Activated naive CD8-positive, alpha-beta T cell treated with anti-CD3 and anti-CD28 coated beads, Interleukin-2, amount 50 U/mL, for 24 hours (primary cell): Measurements from ENCODE around the gene APPBP2.
"Not testable (repeated sequence)": the region's sequence is repeated elsewhere in the genome, so short reads cannot be mapped to it uniquely, and the experiment has no call there.

Source experiments
- ATAC-seq: fragments of 150-1000 bp; cut with Tn5 transposase; one replicate; pipeline ENCODE4 v1.10.0; 2021
- DNase-seq: peaks from one replicate; pipeline ENCODE4 v3.0.0; 2021
- H3K27ac Mint-ChIP-seq: one replicate; pipeline ENCODE4 v1.8.0; 2021; ENCODE audit warnings: mild to moderate bottlenecking, mixed read lengths
- H3K27me3 Mint-ChIP-seq: one replicate; pipeline ENCODE4 v1.8.0; 2021; ENCODE audit warnings: mixed read lengths
- H3K36me3 Mint-ChIP-seq: one replicate; pipeline ENCODE4 v1.8.0; 2021; ENCODE audit warnings: low read depth, mixed read lengths
- H3K4me1 Mint-ChIP-seq: one replicate; pipeline ENCODE4 v1.8.0; 2021; ENCODE audit warnings: mixed read lengths
- H3K4me3 Mint-ChIP-seq: one replicate; pipeline ENCODE4 v1.8.0; 2021; ENCODE audit warnings: mild to moderate bottlenecking, moderate library complexity, mixed read lengths
- H3K9me3 Mint-ChIP-seq: one replicate; pipeline ENCODE4 v1.8.0; 2021; ENCODE audit warnings: mixed read lengths

APPBP2 gene

GRCh38 chr17:60525685-60526514, at the start of gene APPBP2:
TSS of gene APPBP2 (minus strand) at chr17:60526242. CDS start at chr17:60525931, 311 bp downstream.
- H3K27me3 Mint-ChIP-seq, result no peaks in the 10 kb centered on the region
- DNase-seq, result peak; percentile 75
- ATAC-seq, result peak; percentile 87

GRCh38 chr17:60573236-60574051, 47.4 kb upstream of the APPBP2 start:
- DNase-seq (no peak), ATAC-seq (no peak)
- Mint-ChIP-seq H3K9me3 (no peaks in the 10 kb centered on the region), H3K27me3 (no peaks in the 10 kb centered on the region), H3K36me3 (no peaks in the 10 kb centered on the region), H3K27ac (no peak overlapping the region), H3K4me1 (peaks cover 5% of the 10 kb centered on the region), H3K4me3 (no peak overlapping the region)

More at GRCh38 chr17:60525685-60526514, at the start of gene APPBP2:
- Mint-ChIP-seq H3K36me3 (peaks cover 10% of the 10 kb centered on the region), H3K9me3 (no peaks in the 10 kb centered on the region), H3K4me1 (peaks cover 35% of the 10 kb centered on the region), H3K27ac (peak within 1 kb of the TSS; percentile 95), H3K4me3 (peak within 1 kb of the TSS; percentile 97)

GRCh38 chr17:60565233-60565632, 39.2 kb upstream of the APPBP2 start:
- ATAC-seq (no peak), DNase-seq (no peak)
- Mint-ChIP-seq H3K9me3 (no peaks in the 10 kb centered on the region), H3K27me3 (no peaks in the 10 kb centered on the region), H3K27ac (no peak overlapping the region), H3K4me3 (no peak overlapping the region), H3K36me3 (no peaks in the 10 kb centered on the region), H3K4me1 (no peaks in the 10 kb centered on the region)

- Mint-ChIP-seq H3K27me3 (no peaks in the 10 kb centered on the region), H3K27ac (no peak overlapping the region), H3K9me3 (no peaks in the 10 kb centered on the region), H3K36me3 (no peaks in the 10 kb centered on the region), H3K4me1 (no peaks in the 10 kb centered on the region), H3K4me3 (no peak overlapping the region)
- DNase-seq (no peak), ATAC-seq (no peak)
Observed at GRCh38 chr17:60563743-60564142, 37.7 kb upstream of the APPBP2 start.

- ATAC-seq, result no peak
- DNase-seq, result no peak
- Mint-ChIP-seq H3K4me1 (no peaks in the 10 kb centered on the region), H3K27me3 (no peaks in the 10 kb centered on the region), H3K9me3 (peaks cover 3% of the 10 kb centered on the region), H3K27ac (no peak overlapping the region), H3K4me3 (no peak overlapping the region), H3K36me3 (no peaks in the 10 kb centered on the region)
Observed at GRCh38 chr17:60562421-60562820, 36.4 kb upstream of the APPBP2 start.

GRCh38 chr17:60560860-60561257, 34.8 kb upstream of the APPBP2 start:
- peaks cover 6% of the 10 kb centered on the region for H3K9me3 Mint-ChIP-seq
- H3K27me3 Mint-ChIP-seq, result no peaks in the 10 kb centered on the region
- no peaks in the 10 kb centered on the region for H3K36me3 Mint-ChIP-seq
- H3K4me3 Mint-ChIP-seq, result no peak overlapping the region
- no peak overlapping the region for H3K27ac Mint-ChIP-seq
- DNase-seq (no peak), ATAC-seq (no peak)
- H3K4me1 Mint-ChIP-seq, result no peaks in the 10 kb centered on the region

- H3K4me1 Mint-ChIP-seq, result no peaks in the 10 kb centered on the region
- H3K27ac Mint-ChIP-seq, result no peak overlapping the region
- peaks cover 6% of the 10 kb centered on the region for H3K9me3 Mint-ChIP-seq
- DNase-seq (no peak), ATAC-seq (no peak)
- H3K27me3 Mint-ChIP-seq, result no peaks in the 10 kb centered on the region
- no peak overlapping the region for H3K4me3 Mint-ChIP-seq
- no peaks in the 10 kb centered on the region for H3K36me3 Mint-ChIP-seq
Observed at GRCh38 chr17:60559995-60560859, 34.2 kb upstream of the APPBP2 start.

- Mint-ChIP-seq H3K36me3 (no peaks in the 10 kb centered on the region), H3K27ac (no peak overlapping the region), H3K4me1 (no peaks in the 10 kb centered on the region), H3K4me3 (no peak overlapping the region), H3K9me3 (peaks cover 6% of the 10 kb centered on the region), H3K27me3 (no peaks in the 10 kb centered on the region)
- DNase-seq, result no peak
- ATAC-seq, result no peak
Observed at GRCh38 chr17:60559659-60559994, 33.6 kb upstream of the APPBP2 start.

GRCh38 chr17:60557805-60558204, 31.8 kb upstream of the APPBP2 start:
- Mint-ChIP-seq H3K4me3 (no peak overlapping the region), H3K36me3 (no peaks in the 10 kb centered on the region), H3K9me3 (peaks cover 6% of the 10 kb centered on the region), H3K27me3 (no peaks in the 10 kb centered on the region), H3K4me1 (no peaks in the 10 kb centered on the region), H3K27ac (no peak overlapping the region)
- DNase-seq, result no peak
- ATAC-seq, result no peak

GRCh38 chr17:60555786-60556185, 29.7 kb upstream of the APPBP2 start:
- Mint-ChIP-seq H3K27me3 (no peaks in the 10 kb centered on the region), H3K4me1 (no peaks in the 10 kb centered on the region), H3K36me3 (no peaks in the 10 kb centered on the region), H3K4me3 (no peak overlapping the region), H3K27ac (no peak overlapping the region), H3K9me3 (peaks cover 6% of the 10 kb centered on the region)
- DNase-seq, result no peak
- ATAC-seq, result no peak

- no peaks in the 10 kb centered on the region for H3K4me1 Mint-ChIP-seq
- no peaks in the 10 kb centered on the region for H3K27me3 Mint-ChIP-seq
- H3K4me3 Mint-ChIP-seq, result no peak overlapping the region
- no peak for DNase-seq
- no peak for ATAC-seq
- H3K9me3 Mint-ChIP-seq, result peaks cover 6% of the 10 kb centered on the region
- H3K27ac Mint-ChIP-seq, result no peak overlapping the region
- no peaks in the 10 kb centered on the region for H3K36me3 Mint-ChIP-seq
Observed at GRCh38 chr17:60554377-60554788, 28.3 kb upstream of the APPBP2 start.

- not testable (repeated sequence) for H3K4me1 Mint-ChIP-seq, H3K27ac Mint-ChIP-seq, H3K36me3 Mint-ChIP-seq, H3K9me3 Mint-ChIP-seq, H3K27me3 Mint-ChIP-seq, H3K4me3 Mint-ChIP-seq, DNase-seq, ATAC-seq
Observed at GRCh38 chr17:60552255-60552654, 26.2 kb upstream of the APPBP2 start.

- DNase-seq, result no peak
- Mint-ChIP-seq H3K27me3 (no peaks in the 10 kb centered on the region), H3K4me1 (no peaks in the 10 kb centered on the region), H3K4me3 (no peak overlapping the region), H3K36me3 (no peaks in the 10 kb centered on the region), H3K9me3 (no peaks in the 10 kb centered on the region), H3K27ac (no peak overlapping the region)
- no peak for ATAC-seq
Observed at GRCh38 chr17:60548990-60549389, 22.9 kb upstream of the APPBP2 start.

- ATAC-seq (no peak), DNase-seq (no peak)
- no peaks in the 10 kb centered on the region for H3K27me3 Mint-ChIP-seq
- H3K4me3 Mint-ChIP-seq, result no peak overlapping the region
- no peaks in the 10 kb centered on the region for H3K4me1 Mint-ChIP-seq
- H3K36me3 Mint-ChIP-seq, result no peaks in the 10 kb centered on the region
- no peaks in the 10 kb centered on the region for H3K9me3 Mint-ChIP-seq
- no peak overlapping the region for H3K27ac Mint-ChIP-seq
Observed at GRCh38 chr17:60545465-60546191, 19.6 kb upstream of the APPBP2 start.
